Motor neuron (in vitro differentiated cells): ENCODE measurements around the gene CDSN. TPM values are rescaled to one million over a fixed set of nuclear protein-coding genes. Genes with fewer than 3 reads are reported as not detected.

Experiments used
- ATAC-seq, 8 experiments: fragments of 200-7000 bp; cut with Tn5 transposase; replicated peaks in 6 of 8; 2 replicates each; pipeline ENCODE4 v1.8.0; 2021; ENCODE audit warnings: mild to moderate bottlenecking in 8 of 8, moderate library complexity in 8 of 8
- H3K27ac ChIP-seq, 2 donors: fragments of 250-450 bp; sonication (Bioruptor Pico); 2 replicates each; pipeline ENCODE4 v1.9.0; 2021; ENCODE audit warnings: antibody characterized with exemption in 2 of 2, mild to moderate bottlenecking in 2 of 2, moderate library complexity in 1 of 2
- H3K4me1 ChIP-seq, 2 donors: fragments of 250-450 bp; sonication (Bioruptor Pico); replicated peaks in 1 of 2; 2 replicates each; pipeline ENCODE4 v1.6.1; 2021; ENCODE audit warnings: antibody characterized with exemption in 2 of 2, mild to moderate bottlenecking in 2 of 2, moderate library complexity in 1 of 2
- H3K4me3 ChIP-seq, 5 donors: fragments of 250-450 bp; sonication (Bioruptor Pico); 2 replicates each; pipeline ENCODE4 v1.9.0; 2021; ENCODE audit warnings: antibody characterized with exemption in 5 of 5, mild to moderate bottlenecking in 5 of 5, moderate library complexity in 4 of 5
- WGBS, 10 experiments: fragments of 450-650 bp; shearing (Covaris generic); methylation state at CpG; one replicate each; pipeline ENCODE4 v1.0.0; 2022; 5-methylcytosine and 5-hydroxymethylcytosine counted together
- in situ Hi-C, 9 experiments: fragments of 400-800 bp; cut with MboI; loops; one replicate each; pipeline ENCODE4 v1.15.0; 2021; ENCODE audit warnings: low sequenced_read_pairs in 9 of 9, low pct_unique_long_range_greater_than_20kb in 2 of 9; ENCODE audit not compliant: unreplicated experiment in 9 of 9
- total RNA-seq, 8 experiments: library from RNA; unstranded; fragments of 300-600 nt; gene quantifications; 2 replicates each; pipeline versions ENCODE4 v1.2.3 to v1.2.4, GENCODE V29; 2022

CDSN gene
- total RNA-seq, 8 experiments from 2014 or later: 0.20 TPM; not detected in 7

- peak within 1 kb of the TSS; percentile 56 to 78 (median 65) for H3K4me3 ChIP-seq
- in situ Hi-C loops: no loop called here
- peak; percentile 91 to 97 (median 96) for ATAC-seq
- peaks cover 8% of the 10 kb centered on the region in 2 donors for H3K4me1 ChIP-seq
- H3K27ac ChIP-seq: no peak within 1 kb of the TSS
- 0 to 4% (median 0%) methylated on average over 1 to 42 of the region's 65 CpGs; no CpG with 5 or more reads in 3 of the 10 experiments for WGBS, 10 experiments
These were observed 38.1 kb upstream of the CDSN start, which contains the start of gene TCF19 for GRCh38 chr6:31158140-31158862. Gene TCF19 (plus strand): TSS chr6:31158589. CDS start chr6:31159470, 881 bp downstream.

- peak; percentile 23 to 58 (median 47) for ATAC-seq
These were observed 37.4 kb upstream of the CDSN start, which contains the start of gene CCHCR1 for GRCh38 chr6:31157513-31158139. Gene CCHCR1 (minus strand): TSS chr6:31157802. CDS start chr6:31157600, 202 bp downstream.

GRCh38 chr6:31156641-31157040 is 36.4 kb upstream of the CDSN start:
- Histone ChIP-seq H3K27ac (no peak overlapping the region), H3K4me3 (no peak overlapping the region), H3K4me1 (peaks cover 8% of the 10 kb centered on the region in 2 donors)
- in situ Hi-C loops: no loop called here
- ATAC-seq: no peak
- WGBS, 10 experiments: 80 to 100% (median 92%) methylated on average over 1 to 7 of the region's 7 CpGs; no CpG with 5 or more reads in 3 of the 10 experiments

More at GRCh38 chr6:31157513-31158139, 37.4 kb upstream of the CDSN start, which contains the start of gene CCHCR1:
- in situ Hi-C loops: no loop called here
- Histone ChIP-seq H3K4me3 (peak within 1 kb of the TSS; percentile 56 to 78 (median 65)), H3K27ac (no peak within 1 kb of the TSS), H3K4me1 (peaks cover 8% of the 10 kb centered on the region in 2 donors)
- WGBS, 10 experiments: 20% methylated on average over 2 of the region's 14 CpGs; no CpG with 5 or more reads in 8 of the 10 experiments

GRCh38 chr6:31154436-31154835 is 34.2 kb upstream of the CDSN start:
- H3K27ac ChIP-seq: no peak overlapping the region
- no peak for ATAC-seq
- WGBS, 10 experiments: 80 to 100% (median 96%) methylated on average over 1 to 15 of the region's 15 CpGs; no CpG with 5 or more reads in 5 of the 10 experiments
- in situ Hi-C loops: no loop called here
- no peak overlapping the region for H3K4me3 ChIP-seq
- H3K4me1 ChIP-seq: peaks cover 8% of the 10 kb centered on the region in 2 donors

GRCh38 chr6:31152781-31153180 is 32.5 kb upstream of the CDSN start:
- 60 to 100% (median 94%) methylated on average over 1 to 6 of the region's 7 CpGs; no CpG with 5 or more reads in 4 of the 10 experiments for WGBS, 10 experiments
- Histone ChIP-seq H3K27ac (no peak overlapping the region), H3K4me1 (peaks cover 6% of the 10 kb centered on the region in 2 donors), H3K4me3 (no peak overlapping the region)
- ATAC-seq: no peak
- in situ Hi-C loops: no loop called here

GRCh38 chr6:31149827-31150447 is 29.7 kb upstream of the CDSN start:
- Histone ChIP-seq H3K27ac (no peak overlapping the region), H3K4me1 (no peaks in the 10 kb centered on the region), H3K4me3 (no peak overlapping the region)
- in situ Hi-C loops: loop anchor here in 3 of 9 experiments (10.0 to 25.0 kb wide), 2 partner anchors 212 to 215 kb away; partner anchors contain the start of gene HLA-B (in 1 of the 3)
- 67 to 94% (median 90%) methylated on average over 1 to 5 of the region's 6 CpGs; no CpG with 5 or more reads in 5 of the 10 experiments for WGBS, 10 experiments
- ATAC-seq: no peak

GRCh38 chr6:31145386-31145785 is 25.1 kb upstream of the CDSN start:
- no peak for ATAC-seq
- 86 to 95% (median 93%) methylated on average over 4 to 10 of the region's 10 CpGs; no CpG with 5 or more reads in 3 of the 10 experiments for WGBS, 10 experiments
- no peak overlapping the region for H3K27ac ChIP-seq
- in situ Hi-C loops: loop anchor here in 3 of 9 experiments (10.0 to 25.0 kb wide), 2 partner anchors 217 to 219 kb away; partner anchors contain the start of gene HLA-B (in 1 of the 3)
- peaks cover 8 to 11% of the 10 kb centered on the region in 2 donors for H3K4me1 ChIP-seq
- H3K4me3 ChIP-seq: no peak overlapping the region

- WGBS, 10 experiments: 70 to 100% (median 83%) methylated on average over 2 to 6 of the region's 11 CpGs; no CpG with 5 or more reads in 6 of the 10 experiments
- H3K27ac ChIP-seq: no peak overlapping the region
- H3K4me3 ChIP-seq: no peak overlapping the region
- peaks cover 8 to 11% of the 10 kb centered on the region in 2 donors for H3K4me1 ChIP-seq
- ATAC-seq: no peak
- in situ Hi-C loops: loop anchor here in 3 of 9 experiments (10.0 to 25.0 kb wide), 2 partner anchors 217 to 220 kb away; partner anchors contain the start of gene HLA-B (in 1 of the 3)
These were observed 24.7 kb upstream of the CDSN start for GRCh38 chr6:31144970-31145340.

GRCh38 chr6:31144296-31144969 is 24.2 kb upstream of the CDSN start:
- H3K4me1 ChIP-seq: peaks cover 8 to 11% of the 10 kb centered on the region in 2 donors
- no peak for ATAC-seq
- no peak overlapping the region for H3K27ac ChIP-seq
- in situ Hi-C loops: loop anchor here in 3 of 9 experiments (10.0 to 25.0 kb wide), 2 partner anchors 218 to 220 kb away; partner anchors contain the start of gene HLA-B (in 1 of the 3)
- H3K4me3 ChIP-seq: no peak overlapping the region
- WGBS, 10 experiments: 78 to 100% (median 96%) methylated on average over 1 to 14 of the region's 18 CpGs; no CpG with 5 or more reads in 3 of the 10 experiments

GRCh38 chr6:31143148-31143547 is 22.9 kb upstream of the CDSN start:
- H3K4me1 ChIP-seq: peaks cover 8 to 11% of the 10 kb centered on the region in 2 donors
- 53 to 55% methylated on average over 2 to 9 of the region's 11 CpGs; no CpG with 5 or more reads in 8 of the 10 experiments for WGBS, 10 experiments
- in situ Hi-C loops: loop anchor here in 3 of 9 experiments (10.0 to 25.0 kb wide), 2 partner anchors 219 to 222 kb away; partner anchors contain the start of gene HLA-B (in 1 of the 3)
- no peak overlapping the region for H3K27ac ChIP-seq
- H3K4me3 ChIP-seq: no peak overlapping the region
- ATAC-seq: peak in 5 of 8 experiments; percentile 3 to 52 (median 28)

- H3K4me1 ChIP-seq: peaks cover 11 to 12% of the 10 kb centered on the region in 2 donors
- peak in 7 of 8 experiments; percentile 48 to 92 (median 81) for ATAC-seq
- peak overlapping the region; percentile 1 to 49 for H3K27ac ChIP-seq
- in situ Hi-C loops: loop anchor here in 3 of 9 experiments (10.0 to 25.0 kb wide), 2 partner anchors 220 to 222 kb away; partner anchors contain the start of gene HLA-B (in 1 of the 3)
- 20% methylated on average over 1 of the region's 2 CpGs; no CpG with 5 or more reads in 9 of the 10 experiments for WGBS, 10 experiments
- H3K4me3 ChIP-seq: no peak overlapping the region
These were observed 22.1 kb upstream of the CDSN start for GRCh38 chr6:31142361-31142761.
